ENCODE data around the gene GPATCH2. TPM values are rescaled to one million over a fixed set of nuclear protein-coding genes. Genes with fewer than 3 reads are reported as not detected.

The GPATCH2 gene
- total RNA-seq, 2 donors from 2014 or later = 21.2 to 23.2 TPM

DNA sequence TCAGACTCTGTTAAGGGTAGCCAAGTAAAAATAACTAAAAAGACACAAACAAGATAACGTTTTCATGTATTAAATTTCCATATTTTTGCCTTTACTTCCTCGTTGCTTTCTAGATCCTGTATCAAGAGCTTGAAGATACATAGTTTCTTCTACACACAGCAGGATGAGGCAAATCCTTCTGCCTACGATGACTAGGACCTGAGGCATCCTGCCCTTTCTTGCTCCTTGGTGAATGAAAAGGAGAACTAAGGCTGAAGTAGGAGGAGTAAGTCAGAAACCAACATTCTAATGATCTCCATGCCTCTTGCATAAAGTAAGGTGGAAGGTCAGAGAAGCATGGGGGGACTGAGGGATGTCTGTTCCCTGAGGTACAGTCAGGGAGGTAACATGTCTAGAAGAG lies 102.6 kb downstream of the GPATCH2 start:
- Mint-ChIP-seq H3K9me3 (peaks cover 40% of the 10 kb centered on the region), H3K4me1 (no peaks in the 10 kb centered on the region), H3K36me3 (ENCODE audit: low read depth) (peaks cover 38% of the 10 kb centered on the region), H3K27ac (peak overlapping the region; percentile 24), H3K4me3 (no peak overlapping the region), H3K27me3 (ENCODE audit: insufficient read depth) (no peaks in the 10 kb centered on the region)
- H3K27me3 ChIP-seq (ENCODE audit: control insufficient read depth, insufficient read depth, low read length, poor library complexity, severe bottlenecking) = no peaks in the 10 kb centered on the region
- peaks cover 3% of the 10 kb centered on the region for H3K36me3 ChIP-seq (ENCODE audit: control insufficient read depth, insufficient read depth, low read length)
- peaks cover 11% of the 10 kb centered on the region for H3K9me3 ChIP-seq (ENCODE audit: control insufficient read depth, low read length)
- WGBS, 2 experiments (ENCODE audit: insufficient coverage in 1 of 2, insufficient read length in 1 of 2) = 83 to 87% methylated on average over 2 to 3 of the region's 3 CpGs
- H3K4me3 ChIP-seq (ENCODE audit: low read length) = no peak overlapping the region
- no peak for DNase-seq
- H3K27ac ChIP-seq (ENCODE audit: low read depth, low read length) = no peak overlapping the region
- TF ChIP-seq, protein P1, sequence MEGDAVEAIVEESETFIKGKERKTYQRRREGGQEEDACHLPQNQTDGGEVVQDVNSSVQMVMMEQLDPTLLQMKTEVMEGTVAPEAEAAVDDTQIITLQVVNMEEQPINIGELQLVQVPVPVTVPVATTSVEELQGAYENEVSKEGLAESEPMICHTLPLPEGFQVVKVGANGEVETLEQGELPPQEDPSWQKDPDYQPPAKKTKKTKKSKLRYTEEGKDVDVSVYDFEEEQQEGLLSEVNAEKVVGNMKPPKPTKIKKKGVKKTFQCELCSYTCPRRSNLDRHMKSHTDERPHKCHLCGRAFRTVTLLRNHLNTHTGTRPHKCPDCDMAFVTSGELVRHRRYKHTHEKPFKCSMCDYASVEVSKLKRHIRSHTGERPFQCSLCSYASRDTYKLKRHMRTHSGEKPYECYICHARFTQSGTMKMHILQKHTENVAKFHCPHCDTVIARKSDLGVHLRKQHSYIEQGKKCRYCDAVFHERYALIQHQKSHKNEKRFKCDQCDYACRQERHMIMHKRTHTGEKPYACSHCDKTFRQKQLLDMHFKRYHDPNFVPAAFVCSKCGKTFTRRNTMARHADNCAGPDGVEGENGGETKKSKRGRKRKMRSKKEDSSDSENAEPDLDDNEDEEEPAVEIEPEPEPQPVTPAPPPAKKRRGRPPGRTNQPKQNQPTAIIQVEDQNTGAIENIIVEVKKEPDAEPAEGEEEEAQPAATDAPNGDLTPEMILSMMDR (conservative IDR thresholded peaks at IDR 0.05) = no peak
- no peak overlapping the region for H3K9ac ChIP-seq (ENCODE audit: extremely low read depth, low read length, poor library complexity, severe bottlenecking)
- H3K4me1 ChIP-seq (ENCODE audit: control insufficient read depth, insufficient read depth, low read length) = no peaks in the 10 kb centered on the region

DNA sequence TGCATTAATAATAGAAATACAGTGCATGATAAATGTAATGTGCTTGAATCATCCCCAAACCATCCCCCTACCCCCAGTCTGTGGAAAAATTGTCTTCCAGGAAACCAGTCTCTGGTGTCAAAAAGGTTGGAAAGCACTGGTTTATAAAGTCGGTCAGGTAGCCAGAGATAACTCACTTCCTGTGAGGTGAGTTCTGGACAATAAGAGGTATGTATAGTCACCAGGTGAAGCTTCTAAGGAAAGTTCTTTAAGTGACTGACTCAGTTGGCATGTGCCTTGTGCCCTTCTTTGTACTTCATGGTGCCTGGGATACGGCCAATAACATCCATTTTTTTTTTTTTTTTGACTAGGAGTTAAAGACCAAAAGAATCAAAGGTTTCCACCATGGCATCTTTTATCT lies 103.7 kb downstream of the GPATCH2 start:
- Mint-ChIP-seq H3K4me1 (no peaks in the 10 kb centered on the region), H3K27ac (no peak overlapping the region), H3K27me3 (ENCODE audit: insufficient read depth) (no peaks in the 10 kb centered on the region), H3K36me3 (ENCODE audit: low read depth) (peaks cover 39% of the 10 kb centered on the region), H3K4me3 (no peak overlapping the region), H3K9me3 (peaks cover 41% of the 10 kb centered on the region)
- no peak overlapping the region for H3K4me3 ChIP-seq (ENCODE audit: low read length)
- H3K4me1 ChIP-seq (ENCODE audit: control insufficient read depth, insufficient read depth, low read length) = no peaks in the 10 kb centered on the region
- peaks cover 11% of the 10 kb centered on the region for H3K9me3 ChIP-seq (ENCODE audit: control insufficient read depth, low read length)
- H3K9ac ChIP-seq (ENCODE audit: extremely low read depth, low read length, poor library complexity, severe bottlenecking) = no peak overlapping the region
- 94 to 100% methylated on average over 1 to 2 of the region's 2 CpGs for WGBS, 2 experiments (ENCODE audit: insufficient coverage in 1 of 2, insufficient read length in 1 of 2)
- H3K27me3 ChIP-seq (ENCODE audit: control insufficient read depth, insufficient read depth, low read length, poor library complexity, severe bottlenecking) = no peaks in the 10 kb centered on the region
- H3K36me3 ChIP-seq (ENCODE audit: control insufficient read depth, insufficient read depth, low read length) = peaks cover 3% of the 10 kb centered on the region
- H3K27ac ChIP-seq (ENCODE audit: low read depth, low read length) = no peak overlapping the region
- no peak for DNase-seq
- TF ChIP-seq, protein P1 (conservative IDR thresholded peaks at IDR 0.05) = no peak

DNA sequence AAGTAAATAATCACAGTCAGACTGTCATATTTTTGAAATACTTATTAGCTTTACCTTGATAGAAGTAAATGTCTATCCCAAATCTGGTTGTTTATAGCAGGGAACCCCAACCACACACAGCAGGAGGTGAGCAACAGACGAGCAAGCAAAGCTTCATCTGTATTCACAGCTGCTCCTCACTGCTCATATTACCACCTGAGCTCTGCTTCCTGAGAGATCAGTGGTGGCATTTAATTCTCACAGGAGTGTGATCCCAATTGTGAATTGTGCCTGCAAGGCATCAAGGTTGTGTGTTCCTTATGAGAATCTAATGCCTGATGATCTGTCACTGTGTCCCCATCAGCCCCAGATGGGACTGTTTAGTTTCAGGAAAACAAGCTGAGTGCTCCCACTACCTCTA lies 104.3 kb downstream of the GPATCH2 start:
- Mint-ChIP-seq H3K4me3 (no peak overlapping the region), H3K4me1 (no peaks in the 10 kb centered on the region), H3K36me3 (ENCODE audit: low read depth) (peaks cover 39% of the 10 kb centered on the region), H3K27ac (no peak overlapping the region), H3K27me3 (ENCODE audit: insufficient read depth) (no peaks in the 10 kb centered on the region), H3K9me3 (peaks cover 41% of the 10 kb centered on the region)
- Histone ChIP-seq H3K9ac (ENCODE audit: extremely low read depth, low read length, poor library complexity, severe bottlenecking) (no peak overlapping the region), H3K4me1 (ENCODE audit: control insufficient read depth, insufficient read depth, low read length) (no peaks in the 10 kb centered on the region), H3K9me3 (ENCODE audit: control insufficient read depth, low read length) (peaks cover 11% of the 10 kb centered on the region), H3K4me3 (ENCODE audit: low read length) (no peak overlapping the region), H3K36me3 (ENCODE audit: control insufficient read depth, insufficient read depth, low read length) (peaks cover 3% of the 10 kb centered on the region), H3K27me3 (ENCODE audit: control insufficient read depth, insufficient read depth, low read length, poor library complexity, severe bottlenecking) (no peaks in the 10 kb centered on the region), H3K27ac (ENCODE audit: low read depth, low read length) (no peak overlapping the region)
- DNase-seq = no peak
- TF ChIP-seq, protein P1 (conservative IDR thresholded peaks at IDR 0.05) = no peak
- WGBS, 2 experiments (ENCODE audit: insufficient coverage in 1 of 2, insufficient read length in 1 of 2) = 91 to 100% methylated on average over 1 of the region's 1 CpG

All from endodermal cell (in vitro differentiated cells).